ENCODE results near the gene DCTPP1. TPM values are rescaled to one million over a fixed set of nuclear protein-coding genes. Genes with fewer than 3 reads are reported as not detected.

The DCTPP1 gene
- total RNA-seq, 4 donors from 2014 or later, result 18.8 to 26.4 (median 22.5) TPM

DNA sequence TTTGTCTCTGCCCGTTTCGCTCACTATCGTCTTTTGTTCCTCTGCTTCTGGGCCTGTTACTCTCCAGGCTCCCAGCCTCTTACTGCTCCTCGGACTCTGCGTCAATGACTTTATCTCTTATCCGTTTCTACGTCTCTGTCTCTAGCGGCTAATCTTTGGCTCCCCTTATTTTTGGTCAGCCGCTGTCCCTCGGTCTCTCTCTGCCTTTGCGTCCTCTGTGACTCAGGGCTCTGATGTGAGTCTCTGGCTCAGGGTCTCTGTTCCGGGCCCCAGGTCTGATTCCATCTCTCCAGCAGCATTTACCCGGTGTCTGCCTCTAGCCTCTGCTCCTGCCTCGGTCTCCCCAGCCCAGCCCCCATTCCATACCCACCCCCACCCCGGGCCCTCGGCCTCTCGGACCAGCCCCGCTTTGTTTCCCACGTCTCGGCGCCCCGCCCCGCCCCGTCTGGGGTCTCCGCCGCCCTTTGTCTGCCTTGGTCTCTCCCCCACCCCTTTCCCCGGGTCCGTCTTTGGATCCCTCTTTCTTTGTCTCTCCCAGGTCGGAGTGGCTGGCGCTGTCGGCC lies 35.2 kb downstream of the DCTPP1 start:
- peaks cover 5 to 23% of the 10 kb centered on the region in 2 donors for H3K4me1 ChIP-seq
- WGBS, 2 donors, result 6 to 10% methylated on average over 28 to 30 of the region's 31 CpGs
- no peak for DNase-seq
- no peaks in the 10 kb centered on the region for H3K27me3 ChIP-seq
- H3K4me3 ChIP-seq (replicated peaks in 1 of 3), result peak overlapping the region; percentile 57 to 88 (median 87)
- no peaks in the 10 kb centered on the region for H3K9me3 ChIP-seq
- intact Hi-C loops (cut with DNase I), result no loop called here
- H3K36me3 ChIP-seq, result peaks cover 10 to 11% of the 10 kb centered on the region in 2 donors
- TF ChIP-seq, protein P1, sequence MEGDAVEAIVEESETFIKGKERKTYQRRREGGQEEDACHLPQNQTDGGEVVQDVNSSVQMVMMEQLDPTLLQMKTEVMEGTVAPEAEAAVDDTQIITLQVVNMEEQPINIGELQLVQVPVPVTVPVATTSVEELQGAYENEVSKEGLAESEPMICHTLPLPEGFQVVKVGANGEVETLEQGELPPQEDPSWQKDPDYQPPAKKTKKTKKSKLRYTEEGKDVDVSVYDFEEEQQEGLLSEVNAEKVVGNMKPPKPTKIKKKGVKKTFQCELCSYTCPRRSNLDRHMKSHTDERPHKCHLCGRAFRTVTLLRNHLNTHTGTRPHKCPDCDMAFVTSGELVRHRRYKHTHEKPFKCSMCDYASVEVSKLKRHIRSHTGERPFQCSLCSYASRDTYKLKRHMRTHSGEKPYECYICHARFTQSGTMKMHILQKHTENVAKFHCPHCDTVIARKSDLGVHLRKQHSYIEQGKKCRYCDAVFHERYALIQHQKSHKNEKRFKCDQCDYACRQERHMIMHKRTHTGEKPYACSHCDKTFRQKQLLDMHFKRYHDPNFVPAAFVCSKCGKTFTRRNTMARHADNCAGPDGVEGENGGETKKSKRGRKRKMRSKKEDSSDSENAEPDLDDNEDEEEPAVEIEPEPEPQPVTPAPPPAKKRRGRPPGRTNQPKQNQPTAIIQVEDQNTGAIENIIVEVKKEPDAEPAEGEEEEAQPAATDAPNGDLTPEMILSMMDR (IDR thresholded peaks at IDR 0.05), result no peak
- TF ChIP-seq POLR2A (IDR thresholded peaks at IDR 0.05), result no peak
- H3K27ac ChIP-seq, result peak overlapping the region; percentile 33 to 69 (median 53)

DNA sequence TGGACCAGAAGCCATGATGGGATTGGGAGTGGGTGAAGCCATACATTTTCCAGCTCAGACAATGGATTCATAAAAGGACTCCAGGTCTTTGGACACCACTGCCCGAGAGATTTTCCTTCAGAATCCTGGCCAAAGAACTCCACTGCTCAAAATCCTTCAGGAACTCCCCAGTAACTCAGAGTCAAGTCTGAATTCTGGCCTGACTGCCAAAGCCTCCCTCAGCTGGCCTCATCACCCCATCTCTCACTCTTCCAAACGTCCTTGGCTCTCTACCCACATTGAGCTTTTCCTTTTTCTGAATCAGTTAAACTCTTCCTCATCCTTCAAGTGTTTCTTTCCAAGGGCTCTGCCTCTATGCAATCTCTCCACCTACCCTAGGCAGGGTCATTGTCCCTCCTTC lies 46.3 kb downstream of the DCTPP1 start:
- TF ChIP-seq, protein P1 (IDR thresholded peaks at IDR 0.05), result no peak
- no peak for TF ChIP-seq POLR2A (IDR thresholded peaks at IDR 0.05)
- WGBS, 2 donors, result 48 to 49% methylated on average over 2 of the region's 2 CpGs
- H3K27ac ChIP-seq, result no peak overlapping the region
- intact Hi-C loops (cut with DNase I), result no loop called here
- H3K9me3 ChIP-seq, result no peaks in the 10 kb centered on the region
- H3K36me3 ChIP-seq, result no peaks in the 10 kb centered on the region
- H3K4me1 ChIP-seq, result peaks cover 4 to 5% of the 10 kb centered on the region in 2 donors
- no peak overlapping the region for H3K4me3 ChIP-seq (replicated peaks in 1 of 3)
- no peaks in the 10 kb centered on the region for H3K27me3 ChIP-seq
- DNase-seq, result no peak

DNA sequence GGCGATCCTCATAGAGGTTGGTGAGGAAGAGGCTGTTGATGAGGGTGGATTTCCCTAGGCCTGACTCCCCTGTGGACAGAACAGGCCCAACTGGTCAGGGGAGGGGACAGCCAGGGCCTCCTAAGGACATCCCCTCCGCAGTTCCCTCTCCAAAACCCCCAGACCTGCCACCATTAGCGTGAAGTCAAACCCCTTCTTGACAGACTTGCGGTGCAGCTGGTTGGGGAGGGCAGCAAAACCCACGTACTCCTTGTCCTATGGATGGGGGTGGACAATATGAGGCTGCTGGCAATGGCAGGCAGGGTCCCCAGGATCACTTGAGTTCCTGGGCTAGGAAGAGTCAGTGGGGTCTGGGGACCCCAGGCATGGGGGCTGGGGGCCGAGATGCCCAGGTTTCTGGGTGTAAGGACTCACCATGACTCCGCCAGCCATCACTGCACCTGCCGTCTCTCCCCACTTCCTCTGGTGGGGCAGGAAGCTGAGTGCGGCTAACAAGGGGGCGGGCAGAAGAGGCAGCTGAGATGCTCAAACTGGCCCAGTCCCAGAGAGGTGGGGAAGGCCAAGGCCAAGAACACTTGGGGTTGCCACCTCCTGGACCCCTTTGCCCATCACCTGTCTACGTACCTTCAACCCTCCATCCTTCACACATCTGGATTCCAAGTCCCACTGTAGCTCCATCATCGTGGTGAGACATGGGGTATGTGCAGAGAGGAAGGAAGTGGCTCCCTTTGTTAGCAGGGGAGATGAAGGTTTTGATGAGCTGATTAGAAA lies 47.5 kb downstream of the DCTPP1 start, which contains the start of gene SEPTIN1:
Gene SEPTIN1 (minus strand): TSS at position 451 of the 771 bp plus-strand sequence. CDS start 19 bp downstream, at position 432.
- intact Hi-C loops (cut with DNase I), result no loop called here
- Histone ChIP-seq H3K27me3 (no peaks in the 10 kb centered on the region), H3K9me3 (no peaks in the 10 kb centered on the region), H3K4me3 (replicated peaks in 1 of 3) (no peak within 1 kb of the TSS), H3K27ac (no peak within 1 kb of the TSS), H3K4me1 (peaks cover 6 to 7% of the 10 kb centered on the region in 2 donors), H3K36me3 (no peaks in the 10 kb centered on the region)
- DNase-seq, result no peak
- TF ChIP-seq, protein P1 (IDR thresholded peaks at IDR 0.05), result no peak
- no peak for TF ChIP-seq POLR2A (IDR thresholded peaks at IDR 0.05)
- 66 to 69% methylated on average over 7 to 12 of the region's 12 CpGs for WGBS, 2 donors

DNA sequence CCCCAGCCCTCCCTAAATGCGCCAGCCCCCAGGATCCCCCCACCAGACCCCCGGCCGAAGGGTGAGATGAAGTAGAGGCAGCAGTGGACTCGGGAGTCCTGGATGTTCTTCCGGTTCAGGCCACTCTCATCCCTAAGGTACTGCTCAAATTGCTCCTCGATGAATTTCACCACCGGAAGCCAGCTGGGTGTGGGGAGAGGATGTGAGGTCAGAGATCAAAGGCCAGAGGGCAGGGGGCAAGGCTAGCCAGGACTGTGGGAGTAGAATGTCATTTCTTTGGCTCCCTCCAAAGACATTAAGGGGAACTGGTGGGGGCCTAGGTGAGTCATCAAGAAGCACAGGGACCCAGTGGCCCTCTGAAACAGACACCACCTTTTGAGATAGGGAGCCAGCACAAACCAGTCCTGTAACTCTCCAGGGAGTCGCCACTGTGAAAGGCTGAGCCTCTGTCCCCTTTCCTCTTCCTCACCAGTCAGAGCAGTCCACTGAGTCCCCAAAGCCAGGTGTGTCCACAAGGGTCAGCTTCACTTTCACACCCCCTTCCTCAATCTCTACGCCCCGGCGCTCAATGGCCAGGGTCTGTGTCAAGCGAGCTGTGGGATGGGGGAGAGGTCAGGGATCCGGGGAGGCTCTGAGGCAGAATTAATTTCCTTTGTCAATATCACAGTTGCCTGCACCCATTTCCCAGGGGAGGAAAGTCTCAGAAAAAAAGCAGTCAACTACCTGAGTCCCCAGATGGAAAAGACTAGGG lies 48.4 kb downstream of the DCTPP1 start:
- Histone ChIP-seq H3K36me3 (no peaks in the 10 kb centered on the region), H3K27ac (no peak overlapping the region), H3K4me3 (replicated peaks in 1 of 3) (no peak overlapping the region), H3K27me3 (no peaks in the 10 kb centered on the region), H3K4me1 (peaks cover 12 to 15% of the 10 kb centered on the region in 2 donors), H3K9me3 (no peaks in the 10 kb centered on the region)
- intact Hi-C loops (cut with DNase I), result no loop called here
- no peak for TF ChIP-seq POLR2A (IDR thresholded peaks at IDR 0.05)
- DNase-seq, result no peak
- 82 to 85% methylated on average over 12 to 13 of the region's 13 CpGs for WGBS, 2 donors

DNA sequence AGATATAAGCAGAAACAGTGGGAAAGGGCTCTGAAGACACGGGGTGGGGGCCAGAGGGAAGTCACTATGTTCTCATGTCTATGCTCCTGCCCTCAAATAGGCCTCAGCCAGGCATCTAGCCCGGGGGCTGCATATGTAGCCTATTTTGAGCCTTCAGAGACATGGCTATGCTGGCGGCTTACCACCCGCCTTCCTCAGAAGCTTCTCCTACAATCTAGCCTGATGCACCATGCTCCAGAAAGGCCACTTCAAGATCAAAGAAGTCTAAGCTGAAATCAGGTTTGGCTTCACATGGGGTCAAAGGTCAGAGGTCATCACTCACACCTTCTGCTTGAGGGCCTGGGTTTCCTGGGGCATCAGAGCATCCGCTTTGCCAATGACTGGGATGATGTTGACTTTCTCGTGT lies 49.0 kb downstream of the DCTPP1 start:
- Histone ChIP-seq H3K4me3 (replicated peaks in 1 of 3) (no peak overlapping the region), H3K36me3 (no peaks in the 10 kb centered on the region), H3K9me3 (no peaks in the 10 kb centered on the region), H3K27me3 (no peaks in the 10 kb centered on the region), H3K27ac (no peak overlapping the region), H3K4me1 (peaks cover 12 to 15% of the 10 kb centered on the region in 2 donors)
- intact Hi-C loops (cut with DNase I), result no loop called here
- TF ChIP-seq, protein P1 (IDR thresholded peaks at IDR 0.05), result no peak
- no peak for TF ChIP-seq POLR2A (IDR thresholded peaks at IDR 0.05)
- 76 to 77% methylated on average over 6 of the region's 6 CpGs for WGBS, 2 donors
- no peak for DNase-seq
